GM20000 (cell line): ENCODE data around the gene CBR1.

Experiments used
- DNase-seq: peaks from one replicate; pipeline ENCODE4 v3.0.0; 2012; ENCODE audit warnings: low spot score
- TF ChIP-seq, protein P1 (sequence below): IDR thresholded peaks from 2 replicates; pipeline ENCODE4 v1.5.1; 2012; ENCODE audit warnings: mild to moderate bottlenecking, control low read depth; ENCODE audit errors: extremely low read depth, missing control alignments

CBR1 gene

DNA sequence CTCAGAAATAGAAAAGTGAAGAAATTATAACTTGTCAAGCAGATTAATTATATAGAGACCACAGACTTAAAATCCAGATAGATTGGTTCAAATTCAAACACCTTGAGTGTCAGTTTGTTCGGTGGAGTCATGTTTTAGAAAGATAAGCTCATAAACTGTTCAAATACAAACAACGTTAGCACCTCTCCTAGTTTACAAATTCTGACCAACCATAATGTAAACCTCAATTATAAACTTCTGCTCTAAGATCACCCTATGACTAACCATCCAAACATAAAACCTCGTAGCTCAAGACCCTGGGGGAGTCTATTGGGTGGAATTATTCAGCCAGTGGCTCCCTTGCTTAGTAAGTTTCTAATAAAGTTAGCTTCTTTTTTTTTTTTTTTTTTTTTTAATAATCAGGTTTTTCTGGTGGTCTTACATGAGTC lies 12.4 kb downstream of the CBR1 start:
- no peak for DNase-seq
- TF ChIP-seq, protein P1, sequence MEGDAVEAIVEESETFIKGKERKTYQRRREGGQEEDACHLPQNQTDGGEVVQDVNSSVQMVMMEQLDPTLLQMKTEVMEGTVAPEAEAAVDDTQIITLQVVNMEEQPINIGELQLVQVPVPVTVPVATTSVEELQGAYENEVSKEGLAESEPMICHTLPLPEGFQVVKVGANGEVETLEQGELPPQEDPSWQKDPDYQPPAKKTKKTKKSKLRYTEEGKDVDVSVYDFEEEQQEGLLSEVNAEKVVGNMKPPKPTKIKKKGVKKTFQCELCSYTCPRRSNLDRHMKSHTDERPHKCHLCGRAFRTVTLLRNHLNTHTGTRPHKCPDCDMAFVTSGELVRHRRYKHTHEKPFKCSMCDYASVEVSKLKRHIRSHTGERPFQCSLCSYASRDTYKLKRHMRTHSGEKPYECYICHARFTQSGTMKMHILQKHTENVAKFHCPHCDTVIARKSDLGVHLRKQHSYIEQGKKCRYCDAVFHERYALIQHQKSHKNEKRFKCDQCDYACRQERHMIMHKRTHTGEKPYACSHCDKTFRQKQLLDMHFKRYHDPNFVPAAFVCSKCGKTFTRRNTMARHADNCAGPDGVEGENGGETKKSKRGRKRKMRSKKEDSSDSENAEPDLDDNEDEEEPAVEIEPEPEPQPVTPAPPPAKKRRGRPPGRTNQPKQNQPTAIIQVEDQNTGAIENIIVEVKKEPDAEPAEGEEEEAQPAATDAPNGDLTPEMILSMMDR, result no peak

DNA sequence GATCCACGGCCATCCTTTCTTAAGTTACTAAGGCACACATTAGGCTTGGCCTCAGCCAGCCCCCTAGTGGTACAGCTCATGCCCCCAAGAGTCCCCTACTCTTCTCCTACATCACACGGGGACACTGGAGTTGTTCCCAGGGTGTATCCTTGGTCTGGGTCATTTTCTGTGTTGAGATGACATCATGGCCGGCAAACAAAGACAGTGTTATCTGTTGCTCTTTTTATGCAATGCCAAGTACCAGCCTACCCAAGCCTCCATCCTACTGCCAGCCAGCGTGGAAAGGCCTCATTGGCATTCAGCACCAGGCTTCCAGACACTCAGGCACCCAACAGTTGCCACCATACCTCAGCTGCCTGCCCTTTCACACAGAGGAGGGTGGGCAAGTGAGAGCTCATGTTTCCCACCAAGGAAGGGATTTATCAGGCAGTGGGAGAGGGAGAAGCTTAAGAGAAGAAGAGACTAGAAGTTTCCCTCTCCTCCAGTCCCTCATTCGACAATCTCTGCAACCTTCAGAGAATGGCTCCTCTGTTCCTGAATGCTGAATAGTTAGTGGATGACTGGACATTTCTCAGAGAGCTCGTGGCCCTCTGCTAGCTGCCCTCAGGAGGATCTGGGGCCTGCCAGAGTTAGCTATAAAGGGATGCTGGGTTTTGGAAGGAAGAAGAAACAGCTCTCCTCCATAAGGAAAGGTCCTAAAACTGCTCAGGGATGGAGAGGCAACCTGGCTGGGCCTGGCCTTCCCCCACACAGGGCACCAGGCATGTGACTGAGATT lies 17.7 kb downstream of the CBR1 start:
- TF ChIP-seq, protein P1, result no peak
- DNase-seq, result no peak

GRCh38 chr21:36089946-36090345 lies 20.1 kb downstream of the CBR1 start:
- TF ChIP-seq, protein P1, result no peak
- no peak for DNase-seq

GRCh38 chr21:36092681-36093080 lies 22.9 kb downstream of the CBR1 start:
- TF ChIP-seq, protein P1, result no peak
- no peak for DNase-seq

DNA sequence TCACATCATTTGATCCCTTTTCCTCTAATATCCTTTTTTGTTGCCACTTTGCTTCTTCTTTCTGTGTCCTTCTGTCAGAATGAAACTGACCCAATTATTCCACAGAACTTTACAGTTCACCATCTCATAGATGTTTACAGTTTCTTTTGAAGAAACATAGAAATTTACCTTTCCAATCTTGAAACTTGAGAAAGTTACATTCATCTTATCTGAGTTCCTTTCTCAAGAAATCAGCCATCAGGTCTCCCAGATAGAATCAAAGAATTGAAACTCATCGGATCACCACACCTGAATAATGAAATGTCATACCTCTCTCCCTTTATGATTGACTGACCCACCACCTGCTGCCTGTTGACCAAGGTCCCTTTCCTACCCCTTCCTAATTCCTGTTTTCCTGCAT lies 23.7 kb downstream of the CBR1 start:
- TF ChIP-seq, protein P1, result no peak
- no peak for DNase-seq

- TF ChIP-seq, protein P1, result no peak
- DNase-seq, result no peak
These were observed 26.8 kb downstream of the CBR1 start for GRCh38 chr21:36096398-36097290.
